Muscle layer of colon (tissue), 2 donors: Measurements from ENCODE around the gene TMEM127.

Source experiments
- H3K27ac ChIP-seq: one replicate; pipeline ENCODE4 v1.7.0; 2013; ENCODE audit warnings: low read depth, mild to moderate bottlenecking, low read length, moderate library complexity
- H3K27me3 ChIP-seq, 2 donors: one replicate each; pipeline ENCODE4 v1.7.0; 2013; ENCODE audit warnings: low read length in 2 of 2, mild to moderate bottlenecking in 2 of 2; ENCODE audit not compliant: insufficient read depth in 2 of 2, control insufficient read depth in 1 of 2
- H3K36me3 ChIP-seq: one replicate; pipeline ENCODE4 v1.7.0; 2013; ENCODE audit warnings: mild to moderate bottlenecking, low read length; ENCODE audit not compliant: insufficient read depth
- H3K4me1 ChIP-seq: one replicate; pipeline ENCODE4 v1.7.0; 2013; ENCODE audit warnings: mild to moderate bottlenecking, low read length; ENCODE audit not compliant: insufficient read depth
- H3K4me3 ChIP-seq, 2 donors: one replicate each; pipeline ENCODE4 v1.7.0; 2013; ENCODE audit warnings: low read length in 2 of 2, low read depth in 1 of 2, mild to moderate bottlenecking in 1 of 2, moderate library complexity in 1 of 2
- H3K9ac ChIP-seq: one replicate; pipeline ENCODE4 v1.7.0; 2013; ENCODE audit warnings: low read length
- H3K9me3 ChIP-seq: one replicate; pipeline ENCODE4 v1.7.0; 2013; ENCODE audit warnings: mild to moderate bottlenecking, low read length
- donor health status: abdominal sarcoma.
- donor health status: Adenocarcinoma of cecum.

TMEM127 gene

GRCh38 chr2:96198921-96199320 lies 66.9 kb downstream of the TMEM127 start:
- Histone ChIP-seq H3K9ac (no peak overlapping the region), H3K27ac (no peak overlapping the region), H3K4me3 (no peak overlapping the region), H3K4me1 (peaks cover 27% of the 10 kb centered on the region), H3K36me3 (peaks cover 15% of the 10 kb centered on the region), H3K27me3 (no peaks in the 10 kb centered on the region), H3K9me3 (no peaks in the 10 kb centered on the region)
